HepG2 (cell line): ENCODE measurements around the gene NCOA4. TPM values are rescaled to one million over a fixed set of nuclear protein-coding genes. Genes with fewer than 3 reads are reported as not detected.
A peak's percentile ranks its signal among the peaks of the same experiment; 100 is the strongest.

Experiments
- ATF7-NPFF ChIP-seq: sonication (generic); formaldehyde crosslinking; IDR thresholded peaks from 2 replicates; pipeline ENCODE4 v1.8.1; 2023; ENCODE audit warnings: mild to moderate bottlenecking, low read depth, missing genetic modification reagents, moderate library complexity
- CC2D1A ChIP-seq: sonication (generic); formaldehyde crosslinking; IDR thresholded peaks from 2 replicates; pipeline ENCODE4 v1.8.1; 2023; ENCODE audit warnings: mild to moderate bottlenecking, missing genetic modification reagents
- ELF4 ChIP-seq: sonication (generic); formaldehyde crosslinking; IDR thresholded peaks from 2 replicates; pipeline ENCODE4 v1.5.0; 2020; ENCODE audit warnings: missing genetic modification reagents, mild to moderate bottlenecking, moderate library complexity, borderline replicate concordance
- EP300 ChIP-seq, 3 experiments: sonication (generic) in 1 of 3; formaldehyde crosslinking in 1 of 3; IDR thresholded peaks; 2 replicates each; pipeline versions ENCODE4 v1.5.1 to v1.6.1; 2011 to 2020; ENCODE audit warnings: low read depth in 2 of 3, low read length in 2 of 3, borderline replicate concordance in 1 of 3, improper control_type of control experiment in 1 of 3, mild to moderate bottlenecking in 1 of 3, missing genetic modification reagents in 1 of 3, moderate library complexity in 1 of 3
- FOXC1 ChIP-seq: sonication (generic); formaldehyde crosslinking; IDR thresholded peaks from 2 replicates; pipeline ENCODE4 v1.8.0; 2022; ENCODE audit warnings: mild to moderate bottlenecking, missing genetic modification reagents, borderline replicate concordance
- GATAD2A ChIP-seq: IDR thresholded peaks from 2 replicates; pipeline ENCODE4 v1.6.1; 2016
- KAT2B ChIP-seq: fragments of 150-350 bp; IDR thresholded peaks from 2 replicates; pipeline ENCODE4 v1.6.1; 2014; ENCODE audit warnings: low read depth, low read length, borderline replicate concordance
- KMT2A ChIP-seq: sonication (generic); formaldehyde crosslinking; IDR thresholded peaks from 2 replicates; pipeline ENCODE4 v1.4.0; 2020; ENCODE audit warnings: missing genetic modification reagents
- MAFK ChIP-seq, 2 experiments: IDR thresholded peaks in 1 of 2; conservative IDR thresholded peaks in 1 of 2; 2 replicates each; pipeline ENCODE4 v1.6.1; 2011; ENCODE audit warnings: improper control_type of control experiment in 2 of 2, low read length in 2 of 2
- MBNL3 ChIP-seq: fragments of 250-450 bp; sonication (Bioruptor Pico); conservative IDR thresholded peaks from 2 replicates; pipeline ENCODE4 v1.8.0; 2022; ENCODE audit warnings: mild to moderate bottlenecking, inconsistent platforms
- NBN ChIP-seq: fragments of 450-650 bp; conservative IDR thresholded peaks from 2 replicates; pipeline ENCODE4 v1.6.1; 2017
- POLR2AphosphoS2 ChIP-seq: IDR thresholded peaks from 2 replicates; pipeline ENCODE4 v1.6.1; 2011; ENCODE audit warnings: low read depth, low read length, improper control_type of control experiment
- SYNCRIP ChIP-seq: fragments of 200-400 bp; formaldehyde crosslinking; IDR thresholded peaks from 2 replicates; pipeline ENCODE4 v1.6.1; 2018; ENCODE audit warnings: mild to moderate bottlenecking, low read depth, low read length; ENCODE audit not compliant: insufficient read depth
- TRIM24 ChIP-seq: sonication (generic); formaldehyde crosslinking; IDR thresholded peaks from 2 replicates; pipeline ENCODE4 v1.8.0; 2022; ENCODE audit warnings: mild to moderate bottlenecking, missing genetic modification reagents
- ZFAT ChIP-seq: sonication (generic); formaldehyde crosslinking; conservative IDR thresholded peaks from 2 replicates; pipeline ENCODE4 v1.8.1; 2023; ENCODE audit warnings: missing genetic modification reagents, inconsistent platforms
- ZFP36L2 ChIP-seq: sonication (generic); formaldehyde crosslinking; IDR thresholded peaks from 2 replicates; pipeline ENCODE4 v1.4.0; 2020; ENCODE audit warnings: missing genetic modification reagents
- ZMYM4 ChIP-seq: sonication (generic); formaldehyde crosslinking; IDR thresholded peaks from 2 replicates; pipeline ENCODE4 v1.8.1; 2023; ENCODE audit warnings: mild to moderate bottlenecking, missing genetic modification reagents
- ZNF121 ChIP-seq: sonication (generic); formaldehyde crosslinking; IDR thresholded peaks from 2 replicates; pipeline ENCODE4 v1.5.0; 2020; ENCODE audit warnings: mild to moderate bottlenecking, missing genetic modification reagents
- ZNF547 ChIP-seq: sonication (generic); formaldehyde crosslinking; IDR thresholded peaks from 2 replicates; pipeline ENCODE4 v1.5.1; 2020; ENCODE audit warnings: mild to moderate bottlenecking, missing genetic modification reagents
- ZNF749 ChIP-seq: sonication (generic); formaldehyde crosslinking; IDR thresholded peaks from 2 replicates; pipeline ENCODE4 v1.8.0; 2022; ENCODE audit warnings: mild to moderate bottlenecking, missing genetic modification reagents, moderate library complexity, borderline replicate concordance
- polyA plus RNA-seq, 8 experiments: library from polyadenylated mRNA; depleted of rRNA in 3 of 8; stranded (reverse) in 7 of 8; unstranded in 1 of 8; fragments of >200 nt; fragmentation: Illumina TruSeq in 4 of 8; extraction: Trizol in 4 of 8; gene quantifications; 2 replicates each; pipeline versions ENCODE4 v1.2.1 to v1.2.3, GENCODE V29; 2011 to 2016; ENCODE audit warnings: low read depth in 4 of 8, missing spikeins in 1 of 8, mixed read lengths in 1 of 8; ENCODE audit not compliant: insufficient read depth in 1 of 8
- total RNA-seq, 5 experiments: library from RNA; depleted of rRNA; stranded (reverse); fragments of >200 nt; fragmentation: Illumina TruSeq; extraction: Trizol; gene quantifications; 2 replicates each; pipeline ENCODE4 v1.2.3, GENCODE V29; 2016; ENCODE audit warnings: low read depth in 1 of 5
- TF ChIP-seq, protein P1 (sequence below): sonication (generic); formaldehyde crosslinking; IDR thresholded peaks from 2 replicates; pipeline ENCODE4 v1.9.0; 2021; ENCODE audit warnings: missing genetic modification reagents, borderline replicate concordance
- TF ChIP-seq, protein P2 (sequence below): IDR thresholded peaks from 2 replicates; pipeline ENCODE4 v1.6.1; 2016; ENCODE audit warnings: low read depth
- TF ChIP-seq, protein P3 (sequence below), 2 experiments: fragments of 450-650 bp in 1 of 2; sonication (generic) in 1 of 2; formaldehyde crosslinking; IDR thresholded peaks; 2 replicates each; pipeline versions ENCODE4 v1.5.0 to v1.8.0; 2020 to 2022; ENCODE audit warnings: mild to moderate bottlenecking in 1 of 2, missing genetic modification reagents in 1 of 2
- TF ChIP-seq, protein P4 (sequence below): sonication (generic); formaldehyde crosslinking; IDR thresholded peaks from 2 replicates; pipeline ENCODE4 v1.8.0; 2022; ENCODE audit warnings: mild to moderate bottlenecking, missing genetic modification reagents; ENCODE audit not compliant: insufficient replicate concordance

Gene NCOA4
- total and polyA plus RNA-seq, 2 of the 13 experiments (the other 11 are each of a cell fraction or from before 2014, with no cell fraction given) = 306 to 400 TPM

DNA sequence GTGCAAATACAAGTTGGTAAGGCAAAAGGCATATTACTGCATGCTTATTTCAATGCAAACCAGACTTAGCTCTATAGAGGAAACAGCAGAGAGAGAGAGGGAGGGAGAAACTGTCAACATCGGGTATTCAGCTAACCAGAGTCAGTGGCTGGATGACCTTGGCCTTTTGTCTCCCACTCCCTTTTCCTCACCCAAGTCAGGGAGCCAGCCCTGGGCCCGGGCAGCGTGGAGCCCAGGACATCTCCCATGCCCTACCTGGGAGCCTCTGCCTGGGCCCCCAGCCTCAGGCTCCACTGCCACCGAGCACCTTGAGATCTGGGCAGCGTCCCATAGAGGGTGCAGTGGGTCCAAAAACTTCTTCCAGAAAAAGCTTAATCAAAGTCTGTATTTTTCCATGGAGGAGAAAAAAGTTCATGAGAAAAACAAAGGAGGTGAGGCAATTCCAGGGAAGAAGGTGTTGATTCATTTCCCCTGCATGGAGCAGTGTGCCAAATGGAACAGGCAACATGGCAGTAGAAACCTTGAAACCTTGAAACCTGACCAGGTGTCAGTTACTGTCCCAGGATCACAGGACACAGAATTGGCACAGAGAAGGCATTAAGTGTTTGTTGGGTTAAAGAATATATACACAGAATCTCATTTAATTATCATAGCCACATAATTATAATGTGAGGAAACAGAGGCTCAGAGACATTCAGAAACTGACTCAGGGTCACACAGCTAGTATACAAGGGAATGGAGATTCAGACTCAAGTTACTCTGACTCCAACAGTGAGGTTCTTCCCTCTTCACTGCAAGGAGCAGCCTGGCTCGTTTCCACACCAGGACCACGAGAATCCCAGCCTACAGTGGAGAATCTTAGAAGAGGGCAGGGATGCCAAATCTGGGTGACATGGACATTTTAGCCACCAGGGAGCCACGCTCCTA lies 5.8 kb upstream of the NCOA4 start (continued):
- TF ChIP-seq ZMYM4 (CRISPR knock-in tag) = peak; percentile 84; the same call in 1 of the 2 replicates
- TF ChIP-seq, protein P1, sequence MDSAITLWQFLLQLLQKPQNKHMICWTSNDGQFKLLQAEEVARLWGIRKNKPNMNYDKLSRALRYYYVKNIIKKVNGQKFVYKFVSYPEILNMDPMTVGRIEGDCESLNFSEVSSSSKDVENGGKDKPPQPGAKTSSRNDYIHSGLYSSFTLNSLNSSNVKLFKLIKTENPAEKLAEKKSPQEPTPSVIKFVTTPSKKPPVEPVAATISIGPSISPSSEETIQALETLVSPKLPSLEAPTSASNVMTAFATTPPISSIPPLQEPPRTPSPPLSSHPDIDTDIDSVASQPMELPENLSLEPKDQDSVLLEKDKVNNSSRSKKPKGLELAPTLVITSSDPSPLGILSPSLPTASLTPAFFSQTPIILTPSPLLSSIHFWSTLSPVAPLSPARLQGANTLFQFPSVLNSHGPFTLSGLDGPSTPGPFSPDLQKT = no peak
- TF ChIP-seq ELF4 (CRISPR knock-in tag) = no peak; the same call in 1 of the 2 replicates
- peak; percentile 43 to 60; a peak in 2 of 4 replicates for TF ChIP-seq EP300 (IDR thresholded peaks at IDR 0.05; ENCODE audit: low read depth in 2 of 2, low read length in 2 of 2)
- no peak for TF ChIP-seq EP300 (CRISPR knock-in tag; IDR thresholded peaks at IDR 0.05; ENCODE audit: borderline replicate concordance)
- TF ChIP-seq ZFP36L2 (CRISPR knock-in tag) = no peak
- TF ChIP-seq, protein P2, sequence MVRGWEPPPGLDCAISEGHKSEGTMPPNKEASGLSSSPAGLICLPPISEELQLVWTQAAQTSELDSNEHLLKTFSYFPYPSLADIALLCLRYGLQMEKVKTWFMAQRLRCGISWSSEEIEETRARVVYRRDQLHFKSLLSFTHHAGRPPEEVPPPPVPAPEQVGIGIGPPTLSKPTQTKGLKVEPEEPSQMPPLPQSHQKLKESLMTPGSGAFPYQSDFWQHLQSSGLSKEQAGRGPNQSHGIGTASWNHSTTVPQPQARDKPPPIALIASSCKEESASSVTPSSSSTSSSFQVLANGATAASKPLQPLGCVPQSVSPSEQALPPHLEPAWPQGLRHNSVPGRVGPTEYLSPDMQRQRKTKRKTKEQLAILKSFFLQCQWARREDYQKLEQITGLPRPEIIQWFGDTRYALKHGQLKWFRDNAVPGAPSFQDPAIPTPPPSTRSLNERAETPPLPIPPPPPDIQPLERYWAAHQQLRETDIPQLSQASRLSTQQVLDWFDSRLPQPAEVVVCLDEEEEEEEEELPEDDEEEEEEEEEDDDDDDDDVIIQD (CRISPR knock-in tag) = peak; percentile 56; the same call in 1 of the 2 replicates
- peak in 1 of 2 experiments; percentile 18; a peak in 1 of 4 replicates for TF ChIP-seq MAFK (conservative IDR thresholded peaks at IDR 0.05 in 1 of 2, IDR thresholded peaks at IDR 0.05 in 1 of 2; ENCODE audit: low read length in 2 of 2)
- 0 out of 2 replicates have a peak, but pooled peaks have one; percentile 54 for TF ChIP-seq FOXC1 (CRISPR knock-in tag)
- TF ChIP-seq ATF7-NPFF (CRISPR knock-in tag) = peak; percentile 70; the same call in 1 of the 2 replicates
- TF ChIP-seq KMT2A (CRISPR knock-in tag) = no peak
- no peak for TF ChIP-seq CC2D1A
- TF ChIP-seq ZNF749 (CRISPR knock-in tag) = no peak
- peak; percentile 64 for TF ChIP-seq ZNF121 (CRISPR knock-in tag)
- no peak for TF ChIP-seq ZFAT (CRISPR knock-in tag)
- TF ChIP-seq TRIM24 = no peak
- TF ChIP-seq MBNL3 (CRISPR knock-in tag) = no peak
- TF ChIP-seq GATAD2A (CRISPR knock-in tag) = peak; percentile 92
- no peak for TF ChIP-seq NBN
- TF ChIP-seq SYNCRIP = no peak
- TF ChIP-seq ZNF547 = 0 out of 2 replicates have a peak, but pooled peaks have one; percentile 57
- no peak for TF ChIP-seq POLR2AphosphoS2
- TF ChIP-seq, protein P3, sequence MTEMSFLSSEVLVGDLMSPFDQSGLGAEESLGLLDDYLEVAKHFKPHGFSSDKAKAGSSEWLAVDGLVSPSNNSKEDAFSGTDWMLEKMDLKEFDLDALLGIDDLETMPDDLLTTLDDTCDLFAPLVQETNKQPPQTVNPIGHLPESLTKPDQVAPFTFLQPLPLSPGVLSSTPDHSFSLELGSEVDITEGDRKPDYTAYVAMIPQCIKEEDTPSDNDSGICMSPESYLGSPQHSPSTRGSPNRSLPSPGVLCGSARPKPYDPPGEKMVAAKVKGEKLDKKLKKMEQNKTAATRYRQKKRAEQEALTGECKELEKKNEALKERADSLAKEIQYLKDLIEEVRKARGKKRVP (CRISPR knock-in tag; IDR thresholded peaks at IDR 0.05) = peak in 1 of 2 experiments; percentile 69; a peak in 2 of 4 replicates
- TF ChIP-seq KAT2B = no peak
- TF ChIP-seq, protein P4, sequence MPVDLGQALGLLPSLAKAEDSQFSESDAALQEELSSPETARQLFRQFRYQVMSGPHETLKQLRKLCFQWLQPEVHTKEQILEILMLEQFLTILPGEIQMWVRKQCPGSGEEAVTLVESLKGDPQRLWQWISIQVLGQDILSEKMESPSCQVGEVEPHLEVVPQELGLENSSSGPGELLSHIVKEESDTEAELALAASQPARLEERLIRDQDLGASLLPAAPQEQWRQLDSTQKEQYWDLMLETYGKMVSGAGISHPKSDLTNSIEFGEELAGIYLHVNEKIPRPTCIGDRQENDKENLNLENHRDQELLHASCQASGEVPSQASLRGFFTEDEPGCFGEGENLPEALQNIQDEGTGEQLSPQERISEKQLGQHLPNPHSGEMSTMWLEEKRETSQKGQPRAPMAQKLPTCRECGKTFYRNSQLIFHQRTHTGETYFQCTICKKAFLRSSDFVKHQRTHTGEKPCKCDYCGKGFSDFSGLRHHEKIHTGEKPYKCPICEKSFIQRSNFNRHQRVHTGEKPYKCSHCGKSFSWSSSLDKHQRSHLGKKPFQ (CRISPR knock-in tag) = no peak
